Hepatocyte (in vitro differentiated cells): Measurements from ENCODE around the gene PSAPL1. TPM values are rescaled to one million over a fixed set of nuclear protein-coding genes. Genes with fewer than 3 reads are reported as not detected.

Experiments
- DNase-seq: peaks from one replicate; pipeline ENCODE4 v3.0.0-alpha.2; 2016; ENCODE audit warnings: low spot score
- H2AFZ ChIP-seq: fragments of 200-600 bp; sonication (generic); 2 replicates; pipeline ENCODE4 v1.6.0; 2016; ENCODE audit warnings: antibody characterized with exemption, mild to moderate bottlenecking
- H3K27ac ChIP-seq: fragments of 200-600 bp; sonication (generic); 2 replicates; pipeline ENCODE4 v1.5.1; 2016; ENCODE audit warnings: mild to moderate bottlenecking
- H3K27me3 ChIP-seq: fragments of 200-600 bp; sonication (generic); 2 replicates; pipeline ENCODE4 v1.6.1; 2016
- H3K36me3 ChIP-seq: fragments of 200-600 bp; sonication (generic); replicated peaks from 2 replicates; pipeline ENCODE4 v1.5.1; 2016; ENCODE audit warnings: low read depth; ENCODE audit not compliant: insufficient read depth
- H3K4me1 ChIP-seq: fragments of 200-600 bp; sonication (generic); 2 replicates; pipeline ENCODE4 v1.5.1; 2016; ENCODE audit warnings: mild to moderate bottlenecking, moderate library complexity; ENCODE audit not compliant: insufficient read depth
- H3K4me2 ChIP-seq: fragments of 200-600 bp; sonication (generic); 2 replicates; pipeline ENCODE4 v1.6.0; 2016
- H3K4me3 ChIP-seq: fragments of 200-600 bp; sonication (generic); 2 replicates; pipeline ENCODE4 v1.5.1; 2016; ENCODE audit warnings: mild to moderate bottlenecking
- H3K79me2 ChIP-seq: fragments of 200-600 bp; sonication (generic); 2 replicates; pipeline ENCODE4 v1.6.0; 2017; ENCODE audit warnings: mild to moderate bottlenecking
- H3K9me2 ChIP-seq: fragments of 200-600 bp; sonication (generic); replicated peaks from 2 replicates; pipeline ENCODE4 v1.6.0; 2017; ENCODE audit warnings: mild to moderate bottlenecking; ENCODE audit not compliant: insufficient read depth
- H3K9me3 ChIP-seq: fragments of 200-600 bp; sonication (generic); 2 replicates; pipeline ENCODE4 v1.5.1; 2016; ENCODE audit warnings: low read depth, mild to moderate bottlenecking
- H4K20me1 ChIP-seq: fragments of 200-600 bp; sonication (generic); 2 replicates; pipeline ENCODE4 v1.6.0; 2016; ENCODE audit warnings: mild to moderate bottlenecking; ENCODE audit not compliant: insufficient read depth, poor library complexity, severe bottlenecking
- EZH2 ChIP-seq: fragments of 200-600 bp; sonication (generic); IDR thresholded peaks from 2 replicates; pipeline ENCODE4 v1.6.1; 2016; ENCODE audit warnings: antibody characterized with exemption, mild to moderate bottlenecking, borderline replicate concordance
- EZH2phosphoT487 ChIP-seq: fragments of 200-600 bp; sonication (generic); IDR thresholded peaks from one replicate; pipeline ENCODE4 v1.6.1; 2018; ENCODE audit warnings: antibody characterized with exemption, mild to moderate bottlenecking, low read depth, moderate library complexity; ENCODE audit not compliant: unreplicated experiment, severe bottlenecking
- WGBS: methylation state at CpG from one replicate; pipeline ENCODE4 v1.1.6; 2016; ENCODE audit warnings: low lambda C conversion rate; ENCODE audit errors: missing lambda C conversion rate; 5-methylcytosine and 5-hydroxymethylcytosine counted together
- polyA plus RNA-seq: library from polyadenylated mRNA; unstranded; fragments of >200 nt; fragmentation: Nextera tagmentation; extraction: Ambion mirVana; gene quantifications from 2 replicates; pipeline ENCODE4 v1.2.1, GENCODE V29; 2016
- total RNA-seq: library from RNA; depleted of rRNA; stranded (reverse); fragments of >200 nt; gene quantifications from 2 replicates; pipeline ENCODE4 v1.2.3, GENCODE V29; 2014
- TF ChIP-seq, protein P1 (sequence below): fragments of 200-600 bp; sonication (generic); IDR thresholded peaks from 2 replicates; pipeline ENCODE4 v1.5.1; 2016; ENCODE audit warnings: antibody characterized with exemption, mild to moderate bottlenecking; ENCODE audit not compliant: poor library complexity

The PSAPL1 gene
- total and polyA plus RNA-seq, 2 experiments from 2014 or later: 4.3 to 4.4 TPM

DNA sequence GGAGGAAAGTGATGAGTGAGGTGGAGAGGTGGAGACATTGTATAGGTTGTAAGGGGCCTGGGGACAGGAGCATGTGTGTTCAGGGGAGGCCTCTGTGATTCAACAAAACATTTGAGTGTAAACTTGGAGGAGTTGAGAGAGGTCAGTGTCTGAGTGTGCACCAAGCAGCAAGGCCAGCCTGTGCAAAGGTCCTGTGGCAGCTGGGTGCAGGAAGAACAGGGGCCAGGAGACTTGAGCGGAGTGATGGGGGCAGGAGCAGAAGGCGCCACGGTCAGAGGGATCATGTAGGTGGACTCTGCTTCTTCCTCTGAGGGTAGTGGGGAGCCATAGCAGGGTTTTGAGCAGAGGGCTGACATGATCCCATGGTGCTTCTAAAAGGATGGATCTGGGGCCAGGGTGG, 9.6 kb upstream of the PSAPL1 start:
- Histone ChIP-seq H3K4me3 (no peak overlapping the region), H3K27ac (no peak overlapping the region), H4K20me1 (no peaks in the 10 kb centered on the region), H3K27me3 (no peaks in the 10 kb centered on the region), H3K9me3 (no peaks in the 10 kb centered on the region), H3K4me1 (no peaks in the 10 kb centered on the region), H3K4me2 (no peak overlapping the region), H2AFZ (no peak overlapping the region), H3K79me2 (no peaks in the 10 kb centered on the region), H3K36me3 (no peaks in the 10 kb centered on the region), H3K9me2 (no peaks in the 10 kb centered on the region)
- DNase-seq: no peak
- TF ChIP-seq EZH2: no peak
- TF ChIP-seq EZH2phosphoT487: no peak
- TF ChIP-seq, protein P1, sequence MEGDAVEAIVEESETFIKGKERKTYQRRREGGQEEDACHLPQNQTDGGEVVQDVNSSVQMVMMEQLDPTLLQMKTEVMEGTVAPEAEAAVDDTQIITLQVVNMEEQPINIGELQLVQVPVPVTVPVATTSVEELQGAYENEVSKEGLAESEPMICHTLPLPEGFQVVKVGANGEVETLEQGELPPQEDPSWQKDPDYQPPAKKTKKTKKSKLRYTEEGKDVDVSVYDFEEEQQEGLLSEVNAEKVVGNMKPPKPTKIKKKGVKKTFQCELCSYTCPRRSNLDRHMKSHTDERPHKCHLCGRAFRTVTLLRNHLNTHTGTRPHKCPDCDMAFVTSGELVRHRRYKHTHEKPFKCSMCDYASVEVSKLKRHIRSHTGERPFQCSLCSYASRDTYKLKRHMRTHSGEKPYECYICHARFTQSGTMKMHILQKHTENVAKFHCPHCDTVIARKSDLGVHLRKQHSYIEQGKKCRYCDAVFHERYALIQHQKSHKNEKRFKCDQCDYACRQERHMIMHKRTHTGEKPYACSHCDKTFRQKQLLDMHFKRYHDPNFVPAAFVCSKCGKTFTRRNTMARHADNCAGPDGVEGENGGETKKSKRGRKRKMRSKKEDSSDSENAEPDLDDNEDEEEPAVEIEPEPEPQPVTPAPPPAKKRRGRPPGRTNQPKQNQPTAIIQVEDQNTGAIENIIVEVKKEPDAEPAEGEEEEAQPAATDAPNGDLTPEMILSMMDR: no peak
- WGBS: 78% methylated on average over 3 of the region's 3 CpGs

DNA sequence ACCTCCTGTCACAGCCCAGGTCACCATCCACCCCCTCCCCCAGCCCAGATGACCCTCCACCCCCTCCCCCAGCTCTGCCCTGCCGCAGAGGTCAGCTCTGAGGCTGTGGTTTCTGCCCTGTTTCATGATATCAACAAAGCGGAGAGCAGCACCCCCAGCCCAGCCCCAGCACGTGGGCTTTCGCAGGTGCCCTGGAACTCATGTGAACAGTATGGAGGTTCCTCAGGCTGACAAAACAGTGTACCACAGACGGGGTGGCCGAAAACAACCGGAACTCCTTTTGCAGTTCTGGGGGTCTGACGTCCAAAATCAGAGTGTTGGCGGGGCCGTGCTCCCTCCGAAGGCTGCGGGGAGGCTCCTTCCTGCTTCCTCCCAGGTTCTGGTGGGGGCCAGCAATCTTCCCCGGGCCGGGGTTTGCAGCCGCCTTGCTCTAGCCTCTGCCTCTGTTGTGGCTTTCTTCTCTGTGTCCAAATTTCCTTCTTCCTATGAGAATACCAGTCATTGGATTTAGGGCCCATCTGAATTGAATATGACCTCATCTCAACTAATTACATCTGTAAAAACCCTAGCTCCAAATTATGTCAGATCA, 7.9 kb upstream of the PSAPL1 start:
- 75% methylated on average over 14 of the region's 15 CpGs for WGBS
- H3K36me3 ChIP-seq: no peaks in the 10 kb centered on the region

GRCh38 chr4:7441201-7441600, 6.5 kb upstream of the PSAPL1 start:
- H4K20me1 ChIP-seq: no peaks in the 10 kb centered on the region
- no peaks in the 10 kb centered on the region for H3K79me2 ChIP-seq
- DNase-seq: no peak
- no peak overlapping the region for H3K4me3 ChIP-seq
- H3K27me3 ChIP-seq: no peaks in the 10 kb centered on the region
- no peak overlapping the region for H2AFZ ChIP-seq
- TF ChIP-seq, protein P1: no peak
- no peak for TF ChIP-seq EZH2
- no peak for TF ChIP-seq EZH2phosphoT487
- H3K4me1 ChIP-seq: peaks cover 12% of the 10 kb centered on the region
- H3K4me2 ChIP-seq: no peak overlapping the region
- no peaks in the 10 kb centered on the region for H3K36me3 ChIP-seq
- no peaks in the 10 kb centered on the region for H3K9me3 ChIP-seq
- no peak overlapping the region for H3K27ac ChIP-seq
- no peaks in the 10 kb centered on the region for H3K9me2 ChIP-seq
- 95% methylated on average over 5 of the region's 7 CpGs for WGBS

More for the DNA sequence above, 7.9 kb upstream of the PSAPL1 start:
- H3K4me1 ChIP-seq: no peaks in the 10 kb centered on the region
- no peaks in the 10 kb centered on the region for H3K9me2 ChIP-seq
- TF ChIP-seq, protein P1: no peak
- TF ChIP-seq EZH2phosphoT487 (no peak), EZH2 (no peak)
- no peak overlapping the region for H3K27ac ChIP-seq
- H2AFZ ChIP-seq: no peak overlapping the region
- no peaks in the 10 kb centered on the region for H3K27me3 ChIP-seq
- no peak for DNase-seq
- no peak overlapping the region for H3K4me3 ChIP-seq
- no peak overlapping the region for H3K4me2 ChIP-seq
- no peaks in the 10 kb centered on the region for H3K9me3 ChIP-seq
- no peaks in the 10 kb centered on the region for H4K20me1 ChIP-seq
- H3K79me2 ChIP-seq: no peaks in the 10 kb centered on the region
